NCI-H1105 (cell line): Measurements from ENCODE around the gene SIX5.
"Not testable (repeated sequence)": the region's sequence is repeated elsewhere in the genome, so short reads cannot be mapped to it uniquely, and the experiment has no call there.

Experiments
- DNase-seq: peaks from one replicate; lab custom pipeline; 2025; lab: John Stamatoyannopoulos, UW

SIX5 gene

DNA sequence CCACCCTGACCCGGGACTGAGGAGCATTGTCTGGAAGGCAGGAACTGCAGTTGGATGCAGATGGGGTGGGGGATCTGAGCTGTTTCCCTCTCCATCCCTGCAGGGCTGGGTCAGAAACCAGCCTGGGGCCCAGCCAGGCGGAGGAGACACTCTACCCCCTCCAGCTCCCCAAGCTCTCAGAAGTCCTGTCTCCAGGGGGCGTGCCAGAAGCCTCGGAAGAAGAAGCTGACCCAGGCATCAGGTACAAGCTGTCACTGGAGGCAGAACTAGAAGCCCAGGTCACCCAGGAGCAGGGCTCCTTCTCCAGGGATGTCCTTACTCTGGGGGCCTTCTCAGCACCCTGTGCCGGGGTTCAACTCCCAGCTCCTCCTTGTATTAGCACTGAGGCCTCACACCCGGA, 15.5 kb downstream of the SIX5 start:
- no peak for DNase-seq

DNA sequence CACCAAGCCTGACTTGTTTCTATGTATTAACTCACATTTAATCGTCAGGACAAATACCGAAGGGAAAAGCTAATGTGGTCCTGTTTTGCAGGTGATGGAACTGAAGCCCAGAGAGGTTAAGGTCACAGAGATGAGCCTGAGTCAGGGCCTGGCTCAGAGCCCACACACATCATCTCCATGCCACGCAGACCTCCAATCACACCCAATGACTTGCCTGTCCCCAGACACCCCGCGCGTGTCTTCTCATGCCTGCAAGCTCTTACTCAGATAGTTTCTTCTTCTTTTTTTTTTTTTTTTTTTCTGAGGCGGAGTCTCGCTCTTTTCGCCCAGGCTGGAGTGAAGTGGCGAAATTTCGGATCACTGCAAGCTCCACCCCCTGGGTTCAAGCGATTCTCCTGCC, 16.4 kb downstream of the SIX5 start:
- DNase-seq = no peak

DNA sequence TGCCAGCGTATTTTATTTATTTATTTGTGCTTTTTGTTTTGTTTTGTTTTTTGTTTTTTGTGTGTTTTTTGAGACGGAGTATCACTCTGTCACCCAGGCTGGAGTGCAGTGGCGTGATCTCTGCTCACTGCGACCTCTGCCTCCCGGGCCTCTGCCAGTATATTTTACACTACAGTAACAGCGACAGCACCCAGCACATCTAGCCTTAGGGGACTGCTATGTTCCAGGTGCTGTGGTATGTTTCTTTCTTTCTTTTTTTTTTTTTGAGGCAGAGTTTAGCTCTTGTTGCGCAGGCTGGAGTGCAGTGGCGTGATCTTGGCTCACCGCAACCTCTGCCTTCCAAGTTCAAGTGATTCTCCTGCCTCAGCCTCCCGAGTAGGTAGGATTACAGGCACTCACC, 17.6 kb downstream of the SIX5 start:
- not testable (repeated sequence) for DNase-seq

DNA sequence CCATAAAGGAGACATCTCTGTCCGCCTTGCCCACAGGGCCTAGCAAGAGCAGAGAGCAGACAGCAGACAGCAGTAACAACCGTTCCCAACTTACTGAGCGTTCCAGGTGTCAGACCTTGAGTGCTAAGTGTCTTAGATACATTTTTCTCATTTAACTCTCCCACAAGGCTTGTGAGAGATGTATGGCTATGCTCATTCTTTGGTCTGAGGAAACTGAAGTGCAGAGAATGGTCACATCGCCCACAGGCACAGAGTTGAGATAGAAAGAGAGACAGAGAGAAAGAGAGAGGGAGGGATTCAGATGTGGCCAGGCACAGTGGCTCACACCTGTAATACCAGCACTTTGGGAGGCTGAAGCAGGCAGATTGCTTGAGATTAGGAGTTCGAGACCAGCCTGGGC, 21.5 kb downstream of the SIX5 start:
- no peak for DNase-seq

DNA sequence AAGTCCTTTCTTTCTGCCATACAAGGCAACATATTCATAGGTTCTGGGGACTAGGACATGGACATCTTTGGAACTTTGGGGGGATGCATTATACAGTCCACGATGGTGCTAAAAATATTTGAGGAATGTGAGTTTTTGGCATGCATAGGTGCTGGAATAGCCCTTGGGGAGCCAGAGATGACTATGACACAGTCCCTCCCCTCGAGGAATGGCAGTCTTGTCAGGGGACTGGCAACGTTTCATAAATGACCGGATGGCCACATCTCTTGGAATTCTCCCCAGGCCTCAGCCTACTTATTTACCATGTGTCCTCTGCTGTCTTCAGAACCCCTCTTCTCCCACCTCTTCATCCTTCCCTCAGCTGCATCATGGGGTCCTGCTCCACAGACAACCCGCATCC, 22.2 kb downstream of the SIX5 start:
- DNase-seq = no peak

DNA sequence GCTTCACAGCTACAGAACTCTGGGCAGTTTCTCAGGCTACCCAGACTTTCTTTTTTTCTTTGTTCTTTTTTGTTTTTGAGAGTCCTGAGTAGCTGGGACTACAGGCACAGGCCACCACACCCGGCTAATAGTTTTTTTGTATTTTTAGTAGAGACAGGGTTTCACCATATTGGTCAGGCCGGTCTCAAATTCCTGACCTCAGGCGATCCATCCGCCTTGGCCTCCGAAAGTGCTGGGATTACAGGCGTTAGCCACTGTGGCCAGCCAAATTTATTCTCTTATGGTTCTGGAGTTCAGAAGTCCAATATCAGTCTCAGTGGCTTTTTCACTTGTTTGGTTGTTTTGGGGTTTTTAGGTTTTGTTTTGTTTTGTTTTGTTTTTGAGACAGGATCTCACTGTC, 23.4 kb downstream of the SIX5 start:
- DNase-seq = no peak

DNA sequence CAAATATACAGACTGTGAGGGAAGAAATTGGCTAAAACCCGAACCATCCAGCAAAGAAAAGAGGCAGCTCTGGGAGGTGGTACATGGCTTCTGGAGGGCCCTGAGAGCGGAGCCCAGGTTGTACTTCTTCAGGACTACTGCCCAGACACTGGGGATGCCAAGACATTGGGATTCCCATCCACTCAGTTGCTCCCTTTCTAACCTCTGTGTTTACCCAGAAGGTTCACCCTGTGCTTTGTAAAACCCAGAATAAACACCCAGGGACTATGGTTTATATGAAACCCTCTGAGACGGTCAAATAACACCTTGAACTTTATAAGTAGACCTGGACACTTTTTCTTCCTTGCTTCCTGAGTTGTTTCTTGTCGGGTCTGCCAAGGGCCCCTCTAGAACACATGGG, 26.1 kb downstream of the SIX5 start:
- no peak for DNase-seq

DNA sequence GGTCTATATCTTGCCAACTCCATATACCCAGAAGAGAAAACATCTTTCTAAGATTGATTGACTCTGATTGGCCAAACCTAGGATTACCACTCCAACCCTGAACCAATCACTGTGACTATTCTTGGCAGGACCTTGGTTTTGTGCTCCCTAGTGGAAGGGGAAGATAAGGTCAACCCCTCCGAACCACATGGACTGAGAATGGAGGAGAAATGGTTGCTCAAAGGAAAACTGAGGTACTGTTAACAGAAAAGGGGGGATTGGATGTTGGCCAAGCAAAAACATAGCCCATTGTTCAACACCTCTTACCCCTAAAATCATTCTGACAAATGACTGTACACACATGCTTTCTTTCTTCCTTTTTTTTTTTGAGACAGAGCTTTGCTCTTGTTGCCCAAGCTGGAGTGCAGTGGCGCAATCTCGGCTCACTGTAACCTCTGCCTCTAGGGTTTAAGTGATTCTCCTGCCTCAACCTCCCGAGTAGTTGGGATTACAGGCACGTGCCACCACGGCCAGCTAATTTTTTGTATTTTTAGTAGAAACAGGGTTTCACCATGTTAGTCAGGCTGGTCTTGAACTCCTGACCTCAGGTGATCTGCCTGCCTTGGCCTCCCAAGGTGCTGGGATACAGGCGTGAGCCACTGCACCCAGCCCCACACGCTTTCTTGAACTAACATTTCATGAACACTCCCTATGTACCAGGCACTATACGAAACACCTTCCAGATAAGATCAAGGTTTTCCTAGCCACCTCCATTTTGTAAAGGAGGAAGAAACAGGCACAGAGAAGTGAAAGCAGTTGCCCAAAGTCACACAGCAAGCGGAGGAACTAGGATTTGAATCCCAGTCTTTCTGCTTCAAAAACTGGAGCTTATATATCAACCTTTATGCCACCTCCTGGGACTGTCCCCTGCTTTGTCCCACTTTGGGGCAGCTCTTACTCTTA, 29.3 kb downstream of the SIX5 start:
- no peak for DNase-seq

DNA sequence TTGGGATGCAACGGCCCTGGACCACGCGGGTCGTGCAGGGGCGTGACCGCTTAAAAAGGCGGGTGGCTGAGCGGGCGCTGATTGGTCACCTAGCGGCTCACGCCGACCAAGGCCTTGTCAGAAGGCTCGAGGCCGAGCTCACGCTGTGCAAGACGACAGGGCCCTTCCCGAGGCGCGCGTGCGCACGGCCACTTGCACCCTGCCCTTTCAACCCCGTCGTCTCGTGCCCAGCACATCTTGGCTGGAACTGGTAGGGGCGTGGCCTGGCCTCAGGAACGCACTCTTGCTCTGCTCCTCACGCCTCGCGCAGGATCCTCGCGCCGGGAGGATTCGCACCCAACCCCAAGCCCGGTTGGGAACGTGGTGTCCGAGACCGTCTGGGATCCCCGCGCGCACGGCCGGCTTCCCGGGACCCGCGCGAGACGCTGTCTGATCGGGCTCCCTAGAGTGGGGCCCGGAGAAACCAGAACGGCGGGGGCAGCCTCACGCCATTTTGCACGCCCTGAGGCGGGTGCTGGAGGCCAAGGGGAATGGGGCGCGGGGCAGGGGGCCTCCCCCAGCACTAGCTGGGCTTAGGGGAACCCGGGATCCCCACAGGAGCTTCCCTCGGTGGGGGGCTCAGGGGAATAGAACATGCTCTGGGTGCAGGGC, 35.8 kb downstream of the SIX5 start, which contains the start of gene MEIOSIN:
Gene MEIOSIN, plus strand, starts transcription at position 280 of the 651 bp plus-strand sequence. CDS start 1,938 bp downstream, outside the sequence.
- DNase-seq = no peak

DNA sequence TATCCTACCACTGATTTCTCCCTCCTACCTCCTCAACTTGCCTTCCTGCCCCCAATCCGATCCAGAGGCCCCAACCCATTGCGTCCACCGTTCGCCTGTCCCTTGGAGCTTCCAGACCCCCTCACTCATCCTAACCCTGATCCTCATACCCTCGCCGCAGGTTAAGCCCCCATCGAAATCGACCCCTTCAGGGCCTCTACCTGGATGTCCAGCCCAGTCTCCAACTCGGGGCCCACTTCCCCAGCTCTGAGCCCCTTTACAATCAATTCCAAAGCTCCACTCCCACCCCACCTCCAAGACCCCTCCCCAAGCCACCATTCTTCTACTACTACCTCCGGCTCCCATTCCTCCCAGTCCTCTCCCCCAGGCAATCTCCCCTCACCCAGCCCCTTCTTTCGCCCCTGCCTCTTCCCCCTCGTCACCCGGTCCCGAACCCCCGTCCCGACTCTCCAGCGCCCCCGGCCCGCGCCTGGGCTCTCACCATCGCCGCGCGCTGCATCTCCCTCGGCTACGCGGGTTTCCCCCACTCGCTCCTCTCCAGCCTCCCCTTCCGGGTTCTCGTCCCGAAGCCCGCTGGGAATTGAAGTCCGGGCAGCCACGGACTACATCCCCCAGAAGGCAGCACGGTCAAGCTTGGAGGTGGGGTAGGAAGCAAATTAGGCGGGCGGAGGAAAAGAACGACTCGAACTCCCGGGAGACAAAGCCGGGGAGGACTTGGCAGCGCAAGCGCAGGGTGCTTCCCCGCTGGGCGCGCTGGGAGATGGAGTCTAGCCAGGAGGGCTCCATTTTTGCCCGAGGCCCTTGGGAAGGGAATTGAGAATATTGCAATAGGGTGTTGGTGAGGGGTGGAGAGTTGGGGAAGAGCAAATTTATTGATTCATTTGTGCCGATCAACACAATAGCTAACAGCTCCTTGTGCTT, 38.4 kb downstream of the SIX5 start, which contains the start of gene FBXO46:
Gene FBXO46, minus strand, starts transcription at position 529 of the 921 bp plus-strand sequence. CDS start 17,401 bp downstream, outside the sequence.
- peak; percentile 99 for DNase-seq

DNA sequence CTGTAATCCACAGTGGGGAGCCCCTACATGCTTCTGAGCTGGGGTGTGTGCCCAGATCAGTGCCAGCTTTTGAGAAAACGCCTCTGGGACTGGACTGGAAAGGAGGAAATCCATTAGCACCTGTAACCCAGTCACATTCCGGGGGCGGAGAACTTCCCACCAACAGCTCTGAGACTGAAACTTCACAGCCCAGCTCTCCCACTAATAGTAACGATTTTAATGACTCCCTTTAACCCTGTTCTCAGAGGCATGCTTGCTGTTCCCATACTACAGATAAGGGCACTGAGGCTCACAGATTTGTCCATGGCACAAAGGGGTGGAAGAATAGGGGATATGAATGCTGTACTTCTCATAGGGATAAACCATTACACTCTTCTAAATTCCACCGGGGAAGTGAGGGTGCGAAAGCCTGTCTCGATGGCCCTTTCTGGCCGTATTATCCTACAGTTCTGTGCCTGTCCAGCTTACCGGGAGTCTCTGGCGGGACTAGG, 39.2 kb downstream of the SIX5 start:
- DNase-seq = no peak

DNA sequence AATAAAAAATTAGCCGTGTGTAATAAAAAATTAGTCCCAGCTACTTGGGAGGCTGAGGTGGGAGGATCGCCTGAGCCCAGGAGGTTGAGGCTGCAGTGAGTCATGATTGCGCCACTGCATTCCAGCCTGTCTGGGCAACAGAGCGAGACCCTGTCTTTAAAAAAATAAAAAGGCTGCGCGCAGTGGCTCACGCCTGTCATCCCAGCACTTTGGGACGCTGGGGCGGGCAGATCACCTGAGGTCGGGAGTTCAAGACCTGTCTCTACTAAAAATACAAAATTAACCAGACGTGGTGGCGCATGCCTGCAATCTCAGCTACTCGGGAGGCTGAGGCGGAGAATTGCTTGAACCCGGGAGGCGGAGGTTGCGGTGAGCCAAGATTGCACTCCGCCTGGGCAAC, 40.4 kb downstream of the SIX5 start:
- not testable (repeated sequence) for DNase-seq

DNA sequence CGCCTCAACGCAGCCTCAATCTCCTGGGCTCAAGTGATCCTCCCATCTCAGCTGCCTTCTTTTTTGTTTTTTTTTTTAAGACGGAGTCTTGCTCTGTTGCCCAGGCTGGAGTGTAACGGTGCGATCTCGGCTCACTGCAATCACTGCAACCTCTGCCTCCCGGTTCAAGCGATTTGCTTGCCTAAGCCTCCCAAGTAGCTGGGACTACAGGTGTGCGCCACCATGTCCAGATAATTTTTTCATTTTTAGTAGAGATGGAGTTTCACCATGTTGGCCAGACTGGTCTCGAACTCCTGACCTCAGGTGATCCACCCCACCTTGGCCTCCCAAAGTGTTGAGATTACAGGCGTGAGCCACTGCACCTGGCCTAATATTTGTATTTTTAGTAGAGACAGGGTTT, 49.0 kb downstream of the SIX5 start:
- not testable (repeated sequence) for DNase-seq

DNA sequence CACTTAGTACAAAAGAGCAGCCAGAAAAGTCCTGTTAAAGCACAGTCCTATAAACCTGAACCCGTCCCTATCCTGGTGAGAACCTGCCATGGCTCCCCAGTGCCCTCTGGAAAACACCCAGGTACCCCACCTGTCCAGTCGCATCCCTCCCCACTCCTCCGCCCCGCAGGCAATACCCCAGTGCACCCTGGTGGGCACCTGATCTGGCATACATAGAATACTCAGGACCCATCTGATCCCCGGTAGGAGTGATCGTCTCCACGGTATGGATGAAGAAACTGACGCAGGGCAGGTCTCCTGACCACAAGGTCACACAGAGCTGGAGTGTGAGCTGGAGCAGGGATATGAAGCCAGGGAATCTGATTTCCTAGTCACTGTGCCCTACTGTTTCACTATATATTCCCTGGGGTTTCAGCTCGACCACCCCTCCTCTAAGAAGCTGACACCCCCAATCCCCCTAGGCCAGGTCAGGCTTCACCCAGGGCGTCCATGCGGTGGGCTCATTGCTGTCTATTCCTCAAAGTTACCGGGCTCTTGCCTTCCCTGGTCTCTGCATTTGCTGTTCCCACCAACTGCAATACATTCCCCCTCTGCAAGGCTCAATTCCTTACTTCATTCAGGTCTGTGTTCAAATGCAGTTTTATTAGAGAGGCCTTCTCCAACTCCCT, 50.9 kb downstream of the SIX5 start:
- no peak for DNase-seq

DNA sequence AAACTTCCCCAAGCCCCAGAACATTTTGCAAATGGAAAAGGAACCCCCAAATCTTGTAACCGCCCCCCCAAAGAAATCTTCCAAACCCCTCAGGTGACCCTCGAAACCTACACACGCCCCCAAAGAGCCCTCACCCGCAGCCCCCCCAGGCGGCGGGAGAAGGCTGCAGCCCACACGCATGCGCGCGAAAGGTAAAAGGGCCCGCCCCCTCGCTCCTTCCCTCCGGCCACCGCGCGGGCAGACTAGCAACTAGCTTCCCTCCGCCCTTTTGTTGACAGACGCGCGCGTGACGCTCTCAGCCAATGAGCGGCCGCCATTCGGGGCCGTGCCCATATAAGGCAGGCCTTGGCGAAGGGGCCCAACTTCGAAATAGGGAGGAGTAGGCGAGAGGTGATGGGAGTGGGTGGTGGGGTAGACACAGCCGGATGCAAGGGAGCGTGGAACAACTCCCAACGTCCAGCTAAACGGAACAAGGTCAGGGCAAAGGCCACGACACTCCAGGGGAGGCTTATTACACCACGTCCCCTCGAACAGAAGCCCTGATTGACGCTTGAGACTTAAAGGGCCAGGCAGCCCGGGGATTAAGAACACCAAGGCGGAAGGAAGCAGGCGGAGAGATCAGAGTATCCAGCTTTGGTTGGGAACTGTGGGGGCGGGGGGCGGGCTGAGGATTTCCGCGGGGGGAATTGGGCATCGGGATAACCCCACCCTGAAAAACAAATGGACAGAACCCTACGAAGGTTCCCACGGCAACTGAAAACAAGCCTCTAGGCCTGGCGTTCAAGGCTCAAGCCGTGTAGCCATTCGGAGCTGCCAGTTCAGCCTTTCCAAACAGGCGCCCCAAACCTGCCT, 51.7 kb downstream of the SIX5 start:
- peak; percentile 100 for DNase-seq

DNA sequence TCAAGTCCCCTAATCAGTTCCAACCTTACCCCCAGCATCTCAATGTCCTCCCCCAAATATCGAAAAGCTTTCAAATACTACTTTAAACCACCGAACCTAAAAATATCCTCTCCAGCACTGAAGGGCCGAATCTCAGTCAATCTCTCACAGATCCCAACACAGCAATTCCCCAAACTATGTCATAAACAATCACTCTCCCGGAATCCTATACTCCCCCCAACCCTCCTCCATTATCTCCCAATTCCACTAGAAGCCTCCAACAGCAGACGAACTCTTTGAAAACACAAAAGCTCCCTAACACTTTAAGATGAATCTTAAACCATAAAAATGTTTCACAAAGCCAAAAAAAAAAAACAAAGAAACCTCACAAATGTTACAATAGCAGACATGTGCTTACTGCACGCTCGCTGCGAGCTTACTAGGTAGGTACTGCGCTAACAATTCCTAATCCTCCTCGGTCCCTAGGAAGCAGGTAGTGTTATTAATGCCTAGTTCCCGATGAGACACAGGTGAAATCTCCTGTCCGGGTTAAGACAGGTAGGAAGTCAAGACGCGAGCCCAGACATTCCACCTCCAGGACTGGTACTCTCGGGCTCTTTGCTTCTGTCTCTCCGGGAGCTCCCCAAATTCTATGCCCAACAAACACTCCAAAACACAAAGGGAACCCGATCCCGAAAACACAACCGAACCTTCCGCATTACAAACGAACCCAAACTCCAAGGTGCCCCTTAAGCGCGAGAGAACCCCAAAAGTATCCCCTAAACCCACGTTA, 52.5 kb downstream of the SIX5 start:
- DNase-seq = peak; percentile 2

DNA sequence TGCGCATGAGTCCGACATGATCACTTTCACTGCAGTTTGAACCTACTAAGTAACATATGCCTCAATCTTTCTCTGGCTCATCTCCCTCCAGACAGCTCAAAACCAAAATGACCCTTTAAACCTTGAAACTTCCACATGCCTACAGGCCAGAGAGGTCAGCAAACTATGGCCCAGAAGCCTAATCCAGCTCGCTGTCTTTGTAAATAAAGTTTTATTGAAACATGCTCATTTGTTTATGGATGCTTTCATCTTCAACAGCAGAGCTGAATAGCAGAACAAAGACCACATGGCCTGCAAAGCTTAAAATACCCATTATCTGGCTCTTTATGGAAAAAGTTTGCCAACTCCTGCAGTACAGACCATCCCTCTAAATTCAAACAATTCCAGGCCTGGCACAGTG, 53.9 kb downstream of the SIX5 start:
- DNase-seq = no peak
